ENCODE data around the gene FOSL2.
A peak's percentile ranks its signal among the peaks of the same experiment; 100 is the strongest.

FOSL2 gene

DNA sequence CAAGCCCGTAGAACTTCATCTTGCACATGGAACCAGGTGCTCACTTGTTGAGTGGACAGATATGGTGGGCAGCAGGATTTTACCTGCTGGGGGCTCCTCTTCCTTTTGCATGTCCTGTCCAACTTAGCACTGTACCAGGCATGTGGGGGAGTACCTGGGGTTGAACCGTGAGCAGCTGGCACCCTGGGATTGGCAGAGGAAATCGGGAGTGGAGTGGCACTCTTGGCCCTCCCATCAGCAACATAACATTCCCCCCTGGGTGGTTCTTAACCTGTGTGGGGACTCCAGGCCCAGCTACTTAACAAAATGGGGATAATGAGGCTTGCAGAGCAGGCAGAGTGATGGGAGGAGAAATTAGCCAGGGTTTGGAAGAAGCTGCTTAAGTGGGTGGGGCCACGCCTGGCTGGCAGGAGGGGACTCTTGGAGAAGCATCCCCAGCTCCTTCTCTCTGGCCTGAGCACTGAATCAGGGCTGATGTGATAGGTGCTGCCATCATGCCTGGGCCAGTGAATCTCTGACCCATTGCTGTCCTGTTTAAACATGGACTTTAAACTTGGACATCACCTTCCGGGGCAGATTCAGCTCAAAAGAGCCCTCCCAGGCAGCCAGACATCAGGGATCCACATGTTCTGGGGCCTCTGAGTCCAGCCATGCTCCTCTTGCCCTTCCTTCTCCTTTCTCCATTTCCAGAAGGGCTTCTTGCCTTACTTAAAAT lies 15.5 kb downstream of the FOSL2 start:
- peak overlapping the region; percentile 29 for H3K27ac Mint-ChIP-seq
- no peak for DNase-seq
- H3K9me3 Mint-ChIP-seq = no peaks in the 10 kb centered on the region
- H3K4me3 Mint-ChIP-seq = no peak overlapping the region
- H3K36me3 Mint-ChIP-seq (ENCODE audit: low read depth) = peaks cover 16% of the 10 kb centered on the region
- peaks cover 3% of the 10 kb centered on the region for H3K27me3 Mint-ChIP-seq (ENCODE audit: low read depth, poor library complexity)
- TF ChIP-seq, protein P1, sequence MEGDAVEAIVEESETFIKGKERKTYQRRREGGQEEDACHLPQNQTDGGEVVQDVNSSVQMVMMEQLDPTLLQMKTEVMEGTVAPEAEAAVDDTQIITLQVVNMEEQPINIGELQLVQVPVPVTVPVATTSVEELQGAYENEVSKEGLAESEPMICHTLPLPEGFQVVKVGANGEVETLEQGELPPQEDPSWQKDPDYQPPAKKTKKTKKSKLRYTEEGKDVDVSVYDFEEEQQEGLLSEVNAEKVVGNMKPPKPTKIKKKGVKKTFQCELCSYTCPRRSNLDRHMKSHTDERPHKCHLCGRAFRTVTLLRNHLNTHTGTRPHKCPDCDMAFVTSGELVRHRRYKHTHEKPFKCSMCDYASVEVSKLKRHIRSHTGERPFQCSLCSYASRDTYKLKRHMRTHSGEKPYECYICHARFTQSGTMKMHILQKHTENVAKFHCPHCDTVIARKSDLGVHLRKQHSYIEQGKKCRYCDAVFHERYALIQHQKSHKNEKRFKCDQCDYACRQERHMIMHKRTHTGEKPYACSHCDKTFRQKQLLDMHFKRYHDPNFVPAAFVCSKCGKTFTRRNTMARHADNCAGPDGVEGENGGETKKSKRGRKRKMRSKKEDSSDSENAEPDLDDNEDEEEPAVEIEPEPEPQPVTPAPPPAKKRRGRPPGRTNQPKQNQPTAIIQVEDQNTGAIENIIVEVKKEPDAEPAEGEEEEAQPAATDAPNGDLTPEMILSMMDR (IDR thresholded peaks at IDR 0.05) = no peak
- H3K4me1 Mint-ChIP-seq = peaks cover 12% of the 10 kb centered on the region

DNA sequence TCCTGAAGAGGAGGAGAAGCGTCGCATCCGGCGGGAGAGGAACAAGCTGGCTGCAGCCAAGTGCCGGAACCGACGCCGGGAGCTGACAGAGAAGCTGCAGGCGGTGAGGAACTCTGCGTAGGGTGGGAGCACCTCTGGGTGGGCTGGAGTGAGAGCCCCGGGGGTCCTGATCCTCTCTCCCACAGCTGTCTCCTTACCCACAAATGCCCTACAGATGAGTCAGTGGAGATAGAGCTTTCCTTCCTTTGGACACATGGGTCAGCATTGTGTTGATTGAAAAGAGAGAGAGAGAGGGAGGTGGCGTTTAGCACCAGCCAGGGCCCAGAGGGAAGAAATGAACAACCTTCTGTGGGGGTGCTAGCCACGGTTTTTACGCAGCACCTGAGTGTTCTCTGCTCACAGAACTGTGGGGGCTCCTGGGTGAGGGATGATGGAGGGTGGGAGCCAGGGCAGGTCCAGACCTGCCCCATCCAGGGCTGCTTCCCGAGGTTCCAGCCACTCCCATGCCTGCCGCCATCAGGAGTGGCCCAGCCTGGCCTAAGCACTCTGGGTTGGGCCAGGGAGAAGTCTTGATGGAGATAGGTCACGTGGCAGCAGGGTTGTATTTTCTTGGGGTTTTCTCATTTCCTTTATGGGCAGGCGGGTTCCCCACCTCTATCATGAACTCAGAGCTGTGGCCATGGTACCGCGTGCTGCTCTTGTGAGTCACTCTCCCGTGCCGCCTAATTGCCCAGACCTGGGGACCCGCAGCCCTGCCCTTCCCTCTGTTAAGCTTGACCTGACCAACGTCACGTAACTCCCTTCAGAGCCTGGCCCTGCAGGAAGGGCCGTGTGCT lies 16.3 kb downstream of the FOSL2 start:
- Mint-ChIP-seq H3K36me3 (ENCODE audit: low read depth) (peaks cover 16% of the 10 kb centered on the region), H3K27me3 (ENCODE audit: low read depth, poor library complexity) (peaks cover 3% of the 10 kb centered on the region), H3K4me1 (peaks cover 18% of the 10 kb centered on the region), H3K4me3 (no peak overlapping the region), H3K9me3 (no peaks in the 10 kb centered on the region), H3K27ac (no peak overlapping the region)
- no peak for DNase-seq
- TF ChIP-seq, protein P1 (IDR thresholded peaks at IDR 0.05) = no peak

DNA sequence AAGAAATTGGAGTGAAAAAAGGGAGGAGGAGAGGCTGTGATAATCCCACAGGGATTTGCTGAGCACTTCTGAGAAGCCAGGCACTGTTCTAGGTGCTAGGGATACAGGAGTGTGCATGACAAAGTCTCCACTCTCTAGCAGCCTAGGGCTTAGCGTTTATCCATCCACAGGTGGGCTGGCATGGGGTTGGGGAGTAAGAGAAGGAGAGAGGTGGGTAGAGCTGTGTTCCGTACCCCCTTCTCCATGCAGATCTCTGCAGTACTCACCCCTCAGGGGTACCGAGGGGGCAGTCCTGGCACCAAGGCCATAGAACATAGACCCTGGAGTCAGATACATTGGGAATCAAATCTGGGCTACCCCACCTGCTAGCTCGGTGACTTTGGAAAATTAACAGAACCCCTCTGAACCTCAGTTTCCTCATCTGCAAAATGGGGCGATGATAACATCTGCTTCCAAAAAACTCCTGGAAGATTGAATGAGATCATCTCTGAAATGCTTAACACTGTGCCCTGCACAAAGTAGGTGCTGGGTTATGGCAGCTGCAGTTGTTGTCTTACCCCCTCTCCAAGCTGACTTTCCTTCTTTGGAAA lies 18.6 kb downstream of the FOSL2 start:
- no peak for DNase-seq
- Mint-ChIP-seq H3K27ac (peak overlapping the region; percentile 78), H3K9me3 (no peaks in the 10 kb centered on the region), H3K4me1 (peaks cover 31% of the 10 kb centered on the region), H3K4me3 (no peak overlapping the region), H3K27me3 (ENCODE audit: low read depth, poor library complexity) (peaks cover 3% of the 10 kb centered on the region), H3K36me3 (ENCODE audit: low read depth) (peaks cover 16% of the 10 kb centered on the region)
- TF ChIP-seq, protein P1 (IDR thresholded peaks at IDR 0.05) = no peak

DNA sequence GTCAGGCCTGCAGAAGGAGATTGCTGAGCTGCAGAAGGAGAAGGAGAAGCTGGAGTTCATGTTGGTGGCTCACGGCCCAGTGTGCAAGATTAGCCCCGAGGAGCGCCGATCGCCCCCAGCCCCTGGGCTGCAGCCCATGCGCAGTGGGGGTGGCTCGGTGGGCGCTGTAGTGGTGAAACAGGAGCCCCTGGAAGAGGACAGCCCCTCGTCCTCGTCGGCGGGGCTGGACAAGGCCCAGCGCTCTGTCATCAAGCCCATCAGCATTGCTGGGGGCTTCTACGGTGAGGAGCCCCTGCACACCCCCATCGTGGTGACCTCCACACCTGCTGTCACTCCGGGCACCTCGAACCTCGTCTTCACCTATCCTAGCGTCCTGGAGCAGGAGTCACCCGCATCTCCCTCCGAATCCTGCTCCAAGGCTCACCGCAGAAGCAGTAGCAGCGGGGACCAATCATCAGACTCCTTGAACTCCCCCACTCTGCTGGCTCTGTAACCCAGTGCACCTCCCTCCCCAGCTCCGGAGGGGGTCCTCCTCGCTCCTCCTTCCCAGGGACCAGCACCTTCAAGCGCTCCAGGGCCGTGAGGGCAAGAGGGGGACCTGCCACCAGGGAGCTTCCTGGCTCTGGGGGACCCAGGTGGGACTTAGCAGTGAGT lies 19.4 kb downstream of the FOSL2 start:
- H3K27ac Mint-ChIP-seq = no peak overlapping the region
- peaks cover 31% of the 10 kb centered on the region for H3K4me1 Mint-ChIP-seq
- peaks cover 16% of the 10 kb centered on the region for H3K36me3 Mint-ChIP-seq (ENCODE audit: low read depth)
- TF ChIP-seq, protein P1 (IDR thresholded peaks at IDR 0.05) = no peak
- H3K9me3 Mint-ChIP-seq = no peaks in the 10 kb centered on the region
- DNase-seq = no peak
- H3K4me3 Mint-ChIP-seq = no peak overlapping the region
- H3K27me3 Mint-ChIP-seq (ENCODE audit: low read depth, poor library complexity) = peaks cover 3% of the 10 kb centered on the region

DNA sequence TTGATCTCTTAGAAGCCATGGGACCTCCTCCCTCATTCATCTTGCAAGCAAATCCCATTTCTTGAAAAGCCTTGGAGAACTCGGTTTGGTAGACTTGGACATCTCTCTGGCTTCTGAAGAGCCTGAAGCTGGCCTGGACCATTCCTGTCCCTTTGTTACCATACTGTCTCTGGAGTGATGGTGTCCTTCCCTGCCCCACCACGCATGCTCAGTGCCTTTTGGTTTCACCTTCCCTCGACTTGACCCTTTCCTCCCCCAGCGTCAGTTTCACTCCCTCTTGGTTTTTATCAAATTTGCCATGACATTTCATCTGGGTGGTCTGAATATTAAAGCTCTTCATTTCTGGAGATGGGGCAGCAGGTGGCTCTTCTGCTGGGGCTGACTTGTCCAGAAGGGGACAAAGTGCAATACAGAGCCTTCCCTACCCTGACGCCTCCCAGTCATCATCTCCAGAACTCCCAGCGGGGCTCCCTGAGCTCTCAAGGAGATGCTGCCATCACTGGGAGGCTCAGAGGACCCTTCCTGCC lies 20.0 kb downstream of the FOSL2 start:
- H3K4me1 Mint-ChIP-seq = peaks cover 27% of the 10 kb centered on the region
- H3K27me3 Mint-ChIP-seq (ENCODE audit: low read depth, poor library complexity) = peaks cover 3% of the 10 kb centered on the region
- no peak overlapping the region for H3K27ac Mint-ChIP-seq
- TF ChIP-seq, protein P1 (IDR thresholded peaks at IDR 0.05) = no peak
- H3K9me3 Mint-ChIP-seq = no peaks in the 10 kb centered on the region
- peaks cover 16% of the 10 kb centered on the region for H3K36me3 Mint-ChIP-seq (ENCODE audit: low read depth)
- H3K4me3 Mint-ChIP-seq = no peak overlapping the region
- DNase-seq = no peak
